Subcutaneous abdominal adipose tissue (tissue), 5 donors: ENCODE results near the gene TP53TG5.

ENCODE experiments used
- H3K27ac ChIP-seq: one replicate; pipeline ENCODE4 v1.7.0; 2013; ENCODE audit warnings: low read depth, mild to moderate bottlenecking, inconsistent platforms, low read length, moderate library complexity
- H3K27me3 ChIP-seq, 5 donors: one replicate each; pipeline ENCODE4 v1.7.0; 2013; ENCODE audit warnings: low read length in 5 of 5, inconsistent platforms in 1 of 5; ENCODE audit not compliant: control insufficient read depth in 5 of 5, insufficient read depth in 4 of 5
- H3K36me3 ChIP-seq, 5 donors: one replicate each; pipeline ENCODE4 v1.7.0; 2013; ENCODE audit warnings: low read length in 5 of 5; ENCODE audit not compliant: control insufficient read depth in 5 of 5, insufficient read depth in 5 of 5
- H3K4me1 ChIP-seq, 5 donors: one replicate each; pipeline ENCODE4 v1.7.0; 2013; ENCODE audit warnings: low read length in 5 of 5, mild to moderate bottlenecking in 3 of 5, moderate library complexity in 1 of 5; ENCODE audit not compliant: control insufficient read depth in 5 of 5, insufficient read depth in 5 of 5
- H3K4me3 ChIP-seq, 5 donors: one replicate each; pipeline ENCODE4 v1.7.0; 2013; ENCODE audit warnings: low read length in 5 of 5, low read depth in 1 of 5
- H3K9ac ChIP-seq, 5 donors: one replicate each; pipeline ENCODE4 v1.7.0; 2013; ENCODE audit warnings: low read length in 5 of 5, mild to moderate bottlenecking in 4 of 5, moderate library complexity in 3 of 5
- H3K9me3 ChIP-seq, 5 donors: one replicate each; pipeline ENCODE4 v1.7.0; 2013; ENCODE audit warnings: low read length in 5 of 5; ENCODE audit not compliant: control insufficient read depth in 5 of 5
- donor health status: healthy.
- donor health status: healthy.
- donor health status: healthy.
- donor health status: healthy.
- donor health status: healthy.

TP53TG5 gene

DNA sequence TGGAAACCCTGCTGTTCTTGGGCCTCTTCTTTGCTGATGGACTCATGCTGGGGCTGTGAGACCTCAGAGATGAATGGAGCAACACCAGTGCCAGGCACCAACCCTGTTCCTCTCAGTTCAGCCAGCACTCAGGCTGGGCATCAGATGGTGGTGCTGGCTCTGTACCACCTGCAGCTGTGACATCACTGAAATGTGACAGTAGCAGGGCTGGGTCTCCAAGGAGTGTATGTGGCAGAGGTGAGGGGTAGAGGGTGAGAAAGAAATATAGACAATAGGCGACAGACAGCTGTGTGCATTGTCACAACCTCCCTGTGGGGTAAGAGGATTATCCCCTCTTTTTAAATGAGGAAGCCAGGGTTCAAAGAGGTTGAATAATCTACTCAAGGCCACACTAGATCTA is at the start of gene TP53TG5:
Gene TP53TG5, minus strand, starts transcription at position 135 of the 400 bp plus-strand sequence. Its CDS starts 89 bp downstream, at position 46.
- Histone ChIP-seq H3K9me3 (no peaks in the 10 kb centered on the region), H3K27ac (no peak within 1 kb of the TSS), H3K27me3 (no peaks in the 10 kb centered on the region), H3K4me1 (peaks cover under 1 to 10% (median 9%) of the 10 kb centered on the region in 5 donors), H3K36me3 (no peaks in the 10 kb centered on the region), H3K4me3 (no peak within 1 kb of the TSS), H3K9ac (no peak within 1 kb of the TSS)

DNA sequence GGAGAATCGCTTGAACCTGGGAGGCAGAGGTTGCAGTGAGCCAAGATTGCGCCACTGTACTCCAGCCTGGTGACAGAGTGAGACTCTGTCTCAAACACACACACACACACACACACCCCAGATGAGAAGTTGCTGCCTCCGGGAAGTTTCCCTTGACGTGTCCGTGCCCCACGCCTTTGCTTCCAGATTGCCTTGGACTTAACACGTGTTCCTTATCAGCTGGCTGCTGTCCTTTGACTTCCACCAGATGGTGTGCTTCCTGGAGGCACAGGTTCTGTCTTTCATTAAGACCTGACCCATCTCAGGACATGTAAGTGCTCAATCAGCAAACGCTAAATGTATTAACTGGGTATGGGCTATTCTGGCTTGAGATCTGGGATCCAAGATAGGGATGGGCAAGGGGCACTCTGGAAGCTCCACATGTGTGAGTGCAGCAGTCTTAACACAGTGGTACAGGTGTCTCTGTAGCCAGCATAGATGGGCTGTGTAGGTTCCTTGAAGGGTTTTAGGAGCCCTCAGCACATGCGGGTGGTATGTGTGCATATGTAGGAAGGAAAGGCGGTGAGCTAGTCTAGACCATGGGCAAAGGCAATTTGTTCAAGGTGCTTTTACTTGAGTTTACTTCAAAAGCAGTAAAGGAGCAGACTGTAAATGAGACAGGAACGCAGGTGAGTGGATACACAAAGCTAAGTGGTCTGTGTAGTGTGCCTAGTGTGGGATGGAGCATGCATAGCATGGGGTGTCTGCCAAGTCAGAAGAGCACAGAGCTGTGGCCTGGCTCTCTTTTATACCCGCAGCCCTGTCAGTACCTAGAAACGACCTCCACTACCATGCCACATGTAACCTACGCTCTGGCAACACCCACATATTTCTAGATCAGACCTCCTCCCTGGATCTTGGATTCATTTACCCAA is 49.4 kb upstream of the TP53TG5 start:
- Histone ChIP-seq H3K9me3 (no peaks in the 10 kb centered on the region), H3K9ac (no peak overlapping the region), H3K27me3 (no peaks in the 10 kb centered on the region), H3K27ac (no peak overlapping the region), H3K36me3 (peaks cover 6 to 38% (median 29%) of the 10 kb centered on the region in 5 donors), H3K4me3 (no peak overlapping the region), H3K4me1 (peaks cover 1 to 16% (median 4%) of the 10 kb centered on the region in 5 donors)

- Histone ChIP-seq H3K4me3 (no peak overlapping the region), H3K36me3 (peaks cover 13 to 47% (median 38%) of the 10 kb centered on the region in 5 donors), H3K9ac (peak overlapping the region in 1 of 5 donors; percentile 13), H3K27ac (peak overlapping the region; percentile 21), H3K4me1 (peaks cover 1 to 16% (median 4%) of the 10 kb centered on the region in 5 donors), H3K9me3 (no peaks in the 10 kb centered on the region), H3K27me3 (no peaks in the 10 kb centered on the region)
Measured at GRCh38 chr20:45426320-45427016, 48.3 kb upstream of the TP53TG5 start.

GRCh38 chr20:45425561-45425960 is 47.4 kb upstream of the TP53TG5 start:
- Histone ChIP-seq H3K9ac (no peak overlapping the region), H3K27me3 (no peaks in the 10 kb centered on the region), H3K36me3 (peaks cover 17 to 56% (median 47%) of the 10 kb centered on the region in 5 donors), H3K9me3 (no peaks in the 10 kb centered on the region), H3K4me3 (no peak overlapping the region), H3K27ac (no peak overlapping the region), H3K4me1 (peaks cover 1 to 16% (median 4%) of the 10 kb centered on the region in 5 donors)

GRCh38 chr20:45423700-45424099 is 45.6 kb upstream of the TP53TG5 start:
- Histone ChIP-seq H3K9me3 (no peaks in the 10 kb centered on the region), H3K9ac (no peak overlapping the region), H3K27me3 (no peaks in the 10 kb centered on the region), H3K27ac (no peak overlapping the region), H3K4me3 (no peak overlapping the region), H3K4me1 (peaks cover 1 to 26% (median 11%) of the 10 kb centered on the region in 5 donors), H3K36me3 (peaks cover 17 to 75% (median 65%) of the 10 kb centered on the region in 5 donors)

GRCh38 chr20:45420125-45420524 is 42.0 kb upstream of the TP53TG5 start:
- no peaks in the 10 kb centered on the region for H3K9me3 ChIP-seq
- no peak overlapping the region for H3K9ac ChIP-seq
- H3K4me3 ChIP-seq = no peak overlapping the region
- peaks cover 17 to 65% (median 61%) of the 10 kb centered on the region in 5 donors for H3K36me3 ChIP-seq
- peak overlapping the region; percentile 24 for H3K27ac ChIP-seq
- no peaks in the 10 kb centered on the region for H3K27me3 ChIP-seq
- peaks cover 4 to 34% (median 24%) of the 10 kb centered on the region in 5 donors for H3K4me1 ChIP-seq

DNA sequence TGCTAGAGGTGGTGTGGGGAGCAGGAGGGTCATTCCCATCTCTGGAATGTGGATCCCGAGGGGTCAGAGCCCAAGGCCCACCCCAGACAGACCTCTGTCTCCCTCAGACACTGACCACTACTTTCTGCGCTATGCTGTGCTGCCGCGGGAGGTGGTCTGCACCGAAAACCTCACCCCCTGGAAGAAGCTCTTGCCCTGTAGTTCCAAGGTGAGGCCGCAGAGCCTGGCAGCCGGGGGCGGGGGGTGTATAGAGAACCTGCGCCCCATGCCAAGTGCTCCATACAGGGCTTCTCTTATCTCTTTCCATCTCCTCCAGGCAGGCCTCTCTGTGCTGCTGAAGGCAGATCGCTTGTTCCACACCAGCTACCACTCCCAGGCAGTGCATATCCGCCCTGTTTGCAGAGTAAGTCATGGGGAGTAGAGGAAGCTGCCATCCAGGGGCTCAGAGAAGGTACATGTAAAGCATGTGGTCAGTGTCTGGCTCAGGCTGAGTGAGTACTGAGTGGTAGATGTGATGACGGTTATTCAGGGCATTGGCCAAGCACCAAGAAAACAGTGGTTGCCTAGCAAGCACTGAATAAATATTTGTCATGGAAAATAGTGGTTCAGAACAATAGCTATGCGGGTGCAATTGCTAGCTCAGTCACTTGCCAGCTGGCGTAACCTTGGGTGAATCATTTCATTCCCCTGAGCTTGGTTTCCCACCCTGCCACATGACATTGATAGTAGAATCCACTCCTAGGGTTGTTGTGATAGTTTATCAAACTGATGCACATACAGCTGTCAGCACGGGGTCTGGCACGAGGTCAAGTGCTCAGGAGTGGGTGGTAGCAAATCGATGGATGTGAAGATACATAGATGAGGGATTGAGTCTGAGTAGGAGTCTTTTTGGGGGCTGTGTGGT is 41.3 kb upstream of the TP53TG5 start:
- Histone ChIP-seq H3K4me3 (peak overlapping the region in 1 of 5 donors; percentile 11), H3K9me3 (no peaks in the 10 kb centered on the region), H3K9ac (no peak overlapping the region), H3K27ac (peak overlapping the region; percentile 62), H3K4me1 (peaks cover 4 to 34% (median 25%) of the 10 kb centered on the region in 5 donors), H3K27me3 (no peaks in the 10 kb centered on the region), H3K36me3 (peaks cover 14 to 60% (median 56%) of the 10 kb centered on the region in 5 donors)

GRCh38 chr20:45416917-45417316 is 38.8 kb upstream of the TP53TG5 start:
- Histone ChIP-seq H3K9ac (peak overlapping the region in 4 of 5 donors; percentile 77 to 96 (median 91)), H3K27ac (no peak overlapping the region)

More at GRCh38 chr20:45416917-45417316, 38.8 kb upstream of the TP53TG5 start:
- Histone ChIP-seq H3K27me3 (no peaks in the 10 kb centered on the region), H3K4me1 (peaks cover 4 to 34% (median 25%) of the 10 kb centered on the region in 5 donors), H3K4me3 (peak overlapping the region; percentile 91 to 97 (median 91)), H3K9me3 (no peaks in the 10 kb centered on the region), H3K36me3 (peaks cover 8 to 38% (median 35%) of the 10 kb centered on the region in 5 donors)
